ENCODE results near the gene VSTM2L. TPM values are rescaled to one million over a fixed set of nuclear protein-coding genes. Genes with fewer than 3 reads are reported as not detected.
A peak's percentile ranks its signal among the peaks of the same experiment; 100 is the strongest.

VSTM2L gene
- total and polyA plus RNA-seq, 2 donors, result 2.7 to 4.4 TPM

GRCh38 chr20:37904008-37904642 is 1.2 kb downstream of the VSTM2L start:
- H3K4me3 ChIP-seq (ENCODE audit: low read length in 2 of 2), result no peak overlapping the region
- H3K27ac ChIP-seq (ENCODE audit: low read depth in 1 of 2, low read length in 1 of 2), result no peak overlapping the region
- H3K27me3 ChIP-seq (ENCODE audit: control insufficient read depth in 2 of 2, insufficient read depth in 1 of 2, low read length in 1 of 2), result peaks cover 32 to 84% of the 10 kb centered on the region in 2 donors
- DNase-seq (ENCODE audit: low read depth in 6 of 9, low spot score in 9 of 9), result no peak
- H3K4me1 ChIP-seq (ENCODE audit: control insufficient read depth in 2 of 2, insufficient read depth in 2 of 2, low read length in 2 of 2), result no peaks in the 10 kb centered on the region
- H3K9me3 ChIP-seq (ENCODE audit: control insufficient read depth in 2 of 2, insufficient read depth in 1 of 2, low read length in 1 of 2), result peaks cover 0 to 1% of the 10 kb centered on the region in 2 donors
- H3K36me3 ChIP-seq (ENCODE audit: control insufficient read depth in 2 of 2, insufficient read depth in 2 of 2, low read length in 1 of 2), result no peaks in the 10 kb centered on the region
- WGBS, result 83% methylated on average over 12 of the region's 12 CpGs

GRCh38 chr20:37904845-37905373 is 2.0 kb downstream of the VSTM2L start:
- Histone ChIP-seq H3K9me3 (ENCODE audit: control insufficient read depth in 2 of 2, insufficient read depth in 1 of 2, low read length in 1 of 2) (peaks cover 0 to 1% of the 10 kb centered on the region in 2 donors), H3K27me3 (ENCODE audit: control insufficient read depth in 2 of 2, insufficient read depth in 1 of 2, low read length in 1 of 2) (peaks cover 32 to 92% of the 10 kb centered on the region in 2 donors), H3K4me1 (ENCODE audit: control insufficient read depth in 2 of 2, insufficient read depth in 2 of 2, low read length in 2 of 2) (no peaks in the 10 kb centered on the region), H3K4me3 (ENCODE audit: low read length in 2 of 2) (no peak overlapping the region), H3K36me3 (ENCODE audit: control insufficient read depth in 2 of 2, insufficient read depth in 2 of 2, low read length in 1 of 2) (no peaks in the 10 kb centered on the region), H3K27ac (ENCODE audit: low read depth in 1 of 2, low read length in 1 of 2) (no peak overlapping the region)
- no peak for DNase-seq (ENCODE audit: low read depth in 6 of 9, low spot score in 9 of 9)
- WGBS, result 79% methylated on average over 8 of the region's 8 CpGs

- DNase-seq (ENCODE audit: low read depth in 6 of 9, low spot score in 9 of 9), result no peak
- Histone ChIP-seq H3K36me3 (ENCODE audit: control insufficient read depth in 2 of 2, insufficient read depth in 2 of 2, low read length in 1 of 2) (no peaks in the 10 kb centered on the region), H3K4me1 (ENCODE audit: control insufficient read depth in 2 of 2, insufficient read depth in 2 of 2, low read length in 2 of 2) (no peaks in the 10 kb centered on the region), H3K27me3 (ENCODE audit: control insufficient read depth in 2 of 2, insufficient read depth in 1 of 2, low read length in 1 of 2) (peaks cover 32 to 85% of the 10 kb centered on the region in 2 donors), H3K4me3 (ENCODE audit: low read length in 2 of 2) (no peak overlapping the region), H3K27ac (ENCODE audit: low read depth in 1 of 2, low read length in 1 of 2) (no peak overlapping the region), H3K9me3 (ENCODE audit: control insufficient read depth in 2 of 2, insufficient read depth in 1 of 2, low read length in 1 of 2) (peaks cover 0 to 1% of the 10 kb centered on the region in 2 donors)
- WGBS, result 80% methylated on average over 16 of the region's 16 CpGs
These were observed 3.0 kb downstream of the VSTM2L start for GRCh38 chr20:37905671-37906613.

- no peak overlapping the region for H3K27ac ChIP-seq (ENCODE audit: low read depth in 1 of 2, low read length in 1 of 2)
These were observed 4.4 kb downstream of the VSTM2L start for GRCh38 chr20:37907330-37907676.

GRCh38 chr20:37907677-37908401 is 4.9 kb downstream of the VSTM2L start:
- Histone ChIP-seq H3K36me3 (ENCODE audit: control insufficient read depth in 2 of 2, insufficient read depth in 2 of 2, low read length in 1 of 2) (no peaks in the 10 kb centered on the region), H3K4me3 (ENCODE audit: low read length in 2 of 2) (no peak overlapping the region), H3K4me1 (ENCODE audit: control insufficient read depth in 2 of 2, insufficient read depth in 2 of 2, low read length in 2 of 2) (peaks cover 0 to 4% of the 10 kb centered on the region in 2 donors), H3K27ac (ENCODE audit: low read depth in 1 of 2, low read length in 1 of 2) (no peak overlapping the region), H3K27me3 (ENCODE audit: control insufficient read depth in 2 of 2, insufficient read depth in 1 of 2, low read length in 1 of 2) (peaks cover 21 to 83% of the 10 kb centered on the region in 2 donors), H3K9me3 (ENCODE audit: control insufficient read depth in 2 of 2, insufficient read depth in 1 of 2, low read length in 1 of 2) (peaks cover 0 to 1% of the 10 kb centered on the region in 2 donors)
- WGBS, result 55% methylated on average over 17 of the region's 17 CpGs
- no peak for DNase-seq (ENCODE audit: low read depth in 6 of 9, low spot score in 9 of 9)

More at GRCh38 chr20:37907330-37907676, 4.4 kb downstream of the VSTM2L start:
- WGBS, result 43% methylated on average over 3 of the region's 3 CpGs
- no peak for DNase-seq (ENCODE audit: low read depth in 6 of 9, low spot score in 9 of 9)
- H3K36me3 ChIP-seq (ENCODE audit: control insufficient read depth in 2 of 2, insufficient read depth in 2 of 2, low read length in 1 of 2), result no peaks in the 10 kb centered on the region
- peaks cover 0 to 4% of the 10 kb centered on the region in 2 donors for H3K4me1 ChIP-seq (ENCODE audit: control insufficient read depth in 2 of 2, insufficient read depth in 2 of 2, low read length in 2 of 2)
- H3K9me3 ChIP-seq (ENCODE audit: control insufficient read depth in 2 of 2, insufficient read depth in 1 of 2, low read length in 1 of 2), result peaks cover 0 to 1% of the 10 kb centered on the region in 2 donors
- no peak overlapping the region for H3K4me3 ChIP-seq (ENCODE audit: low read length in 2 of 2)
- H3K27me3 ChIP-seq (ENCODE audit: control insufficient read depth in 2 of 2, insufficient read depth in 1 of 2, low read length in 1 of 2), result peaks cover 24 to 84% of the 10 kb centered on the region in 2 donors

- no peak overlapping the region for H3K27ac ChIP-seq (ENCODE audit: low read depth in 1 of 2, low read length in 1 of 2)
- H3K4me1 ChIP-seq (ENCODE audit: control insufficient read depth in 2 of 2, insufficient read depth in 2 of 2, low read length in 2 of 2), result peaks cover 3 to 24% of the 10 kb centered on the region in 2 donors
- no peaks in the 10 kb centered on the region for H3K36me3 ChIP-seq (ENCODE audit: control insufficient read depth in 2 of 2, insufficient read depth in 2 of 2, low read length in 1 of 2)
- peaks cover 14 to 82% of the 10 kb centered on the region in 2 donors for H3K27me3 ChIP-seq (ENCODE audit: control insufficient read depth in 2 of 2, insufficient read depth in 1 of 2, low read length in 1 of 2)
- peaks cover 1 to 10% of the 10 kb centered on the region in 2 donors for H3K9me3 ChIP-seq (ENCODE audit: control insufficient read depth in 2 of 2, insufficient read depth in 1 of 2, low read length in 1 of 2)
- 80% methylated on average over 9 of the region's 9 CpGs for WGBS
- no peak overlapping the region for H3K4me3 ChIP-seq (ENCODE audit: low read length in 2 of 2)
- no peak for DNase-seq (ENCODE audit: low read depth in 6 of 9, low spot score in 9 of 9)
These were observed 8.3 kb downstream of the VSTM2L start for GRCh38 chr20:37911261-37911660.

- Histone ChIP-seq H3K27ac (ENCODE audit: low read depth in 1 of 2, low read length in 1 of 2) (no peak overlapping the region), H3K4me1 (ENCODE audit: control insufficient read depth in 2 of 2, insufficient read depth in 2 of 2, low read length in 2 of 2) (peaks cover 3 to 24% of the 10 kb centered on the region in 2 donors), H3K27me3 (ENCODE audit: control insufficient read depth in 2 of 2, insufficient read depth in 1 of 2, low read length in 1 of 2) (peaks cover 20 to 80% of the 10 kb centered on the region in 2 donors), H3K36me3 (ENCODE audit: control insufficient read depth in 2 of 2, insufficient read depth in 2 of 2, low read length in 1 of 2) (no peaks in the 10 kb centered on the region), H3K4me3 (ENCODE audit: low read length in 2 of 2) (no peak overlapping the region), H3K9me3 (ENCODE audit: control insufficient read depth in 2 of 2, insufficient read depth in 1 of 2, low read length in 1 of 2) (peaks cover 1 to 10% of the 10 kb centered on the region in 2 donors)
- DNase-seq (ENCODE audit: low read depth in 6 of 9, low spot score in 9 of 9), result peak in 1 of 9 donors; percentile 26
- WGBS, result 24% methylated on average over 11 of the region's 11 CpGs
These were observed 8.9 kb downstream of the VSTM2L start for GRCh38 chr20:37911838-37912281.

GRCh38 chr20:37912874-37913273 is 9.9 kb downstream of the VSTM2L start:
- DNase-seq (ENCODE audit: low read depth in 6 of 9, low spot score in 9 of 9), result no peak
- 75% methylated on average over 6 of the region's 6 CpGs for WGBS
- H3K36me3 ChIP-seq (ENCODE audit: control insufficient read depth in 2 of 2, insufficient read depth in 2 of 2, low read length in 1 of 2), result no peaks in the 10 kb centered on the region
- H3K4me3 ChIP-seq (ENCODE audit: low read length in 2 of 2), result no peak overlapping the region
- H3K4me1 ChIP-seq (ENCODE audit: control insufficient read depth in 2 of 2, insufficient read depth in 2 of 2, low read length in 2 of 2), result peaks cover 3 to 24% of the 10 kb centered on the region in 2 donors
- H3K27me3 ChIP-seq (ENCODE audit: control insufficient read depth in 2 of 2, insufficient read depth in 1 of 2, low read length in 1 of 2), result peaks cover 20 to 81% of the 10 kb centered on the region in 2 donors
- H3K27ac ChIP-seq (ENCODE audit: low read depth in 1 of 2, low read length in 1 of 2), result no peak overlapping the region
- peaks cover 1 to 10% of the 10 kb centered on the region in 2 donors for H3K9me3 ChIP-seq (ENCODE audit: control insufficient read depth in 2 of 2, insufficient read depth in 1 of 2, low read length in 1 of 2)
